Pancreas (tissue), 10 donors: Measurements from ENCODE around the gene ZC3H10. TPM values are rescaled to one million over a fixed set of nuclear protein-coding genes. Genes with fewer than 3 reads are reported as not detected.

ENCODE experiments used
- ATAC-seq, 4 donors: fragments of 200-7000 bp; cut with Tn5 transposase; one replicate each; pipeline versions ENCODE4 v1.8.0 to v1.9.1; 2020; ENCODE audit warnings: mild to moderate bottlenecking in 4 of 4, moderate library complexity in 4 of 4
- DNase-seq, 6 donors: peaks; one replicate each; pipeline ENCODE4 v3.0.0-alpha.2; 2020
- FAIRE-seq: peaks from 2 replicates; lab custom pipeline; 2012; peaks lifted over from hg19 to GRCh38; lab: Jason Lieb, UNC
- H3K27ac ChIP-seq, 4 donors: fragments of 200-600 bp; sonication (generic); 1 replicate in 3 of 4; 2 replicates in 1 of 4; pipeline versions ENCODE4 v1.5.0 to v1.8.0; 2020
- H3K27me3 ChIP-seq, 4 donors: fragments of 200-600 bp; one replicate each; pipeline ENCODE4 v1.8.0; 2021
- H3K36me3 ChIP-seq, 3 donors: fragments of 200-600 bp; sonication (generic) in 1 of 3; one replicate each; pipeline versions ENCODE4 v1.5.0 to v1.8.0; 2020 to 2021
- H3K4me1 ChIP-seq, 3 donors: fragments of 200-600 bp; one replicate each; pipeline ENCODE4 v1.8.0; 2021
- H3K4me3 ChIP-seq, 4 donors: fragments of 200-600 bp; sonication (generic) in 2 of 4; one replicate each; pipeline versions ENCODE4 v1.5.0 to v1.8.0; 2020 to 2021
- H3K9me3 ChIP-seq, 4 donors: fragments of 200-600 bp; one replicate each; pipeline ENCODE4 v1.8.0; 2021
- WGBS, 2 donors: extraction: QIAGEN DNeasy Blood & Tissue Kit; methylation state at CpG; one replicate each; pipeline ENCODE4 v1.1.7; 2013; 5-methylcytosine and 5-hydroxymethylcytosine counted together
- intact Hi-C, 3 donors: fragments of 100-400 bp; cut with DNase I; formaldehyde crosslinking; loops; one replicate each; pipeline versions ENCODE4 v1.11.1 to v1.14.2; 2022
- polyA plus RNA-seq, 2 donors: library from polyadenylated mRNA; stranded (reverse); fragments of 200-250 nt; gene quantifications; one replicate each; pipeline ENCODE4 v1.2.3, GENCODE V29; 2013
- total RNA-seq, 6 donors: library from RNA; stranded (reverse); fragmentation: NEBNext Ultra II Directional in 4 of 6; extraction: Animal tissue kit (Norgen Biotek cat#: 25700) in 4 of 6; gene quantifications; one replicate each; pipeline versions ENCODE4 v1.2.1 to v1.2.4, GENCODE V29; 2021 to 2023
- TF ChIP-seq, protein P1 (sequence below), 4 donors: fragments of 200-600 bp; sonication (generic) in 3 of 4; IDR thresholded peaks; one replicate each; pipeline versions ENCODE4 v1.5.0 to v1.8.0; 2021; ENCODE audit warnings: antibody characterized with exemption in 4 of 4
- donor health status: healthy with polysubstance abuse.
- donor health status: DM: no; HTN: no; CAD: no; lungs with moderate emphysema.
- donor health status: DM: no; HTN: no; CAD: no.
- donor health status: control.
- donor health status: control.
- donor health status: Bipolar disorder and iron deficiency.
- donor health status: DM: yes; HTN: yes; CAD: no.
- donor health status: DM: no; HTN: no; CAD: no.
- donor health status: DM: no; HTN: no; CAD: no.
- donor health status: DM: yes; HTN: yes; CAD: no.

Gene ZC3H10
- total and polyA plus RNA-seq, 8 donors: 1.9 to 4.1 (median 3.1) TPM

DNA sequence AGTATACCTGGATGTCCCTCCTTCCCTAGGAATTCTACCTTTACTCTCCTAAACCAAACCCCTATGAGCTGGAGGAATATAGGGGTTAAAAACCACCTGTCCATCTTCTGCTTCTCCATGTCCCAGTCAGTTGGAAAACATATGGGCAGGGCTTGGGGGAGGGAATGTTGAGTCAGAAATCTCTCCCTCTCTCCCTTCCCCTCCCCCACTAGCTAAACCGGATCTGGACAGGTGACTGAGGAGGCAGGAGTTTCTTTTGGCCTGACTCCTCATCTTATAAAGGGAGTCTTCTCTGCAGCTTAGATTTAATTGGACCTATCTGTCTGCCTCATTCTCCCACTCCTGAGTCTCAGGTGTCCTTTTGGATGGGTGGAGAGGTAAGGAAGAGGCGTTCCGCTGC lies 32.0 kb upstream of the ZC3H10 start:
- TF ChIP-seq, protein P1, sequence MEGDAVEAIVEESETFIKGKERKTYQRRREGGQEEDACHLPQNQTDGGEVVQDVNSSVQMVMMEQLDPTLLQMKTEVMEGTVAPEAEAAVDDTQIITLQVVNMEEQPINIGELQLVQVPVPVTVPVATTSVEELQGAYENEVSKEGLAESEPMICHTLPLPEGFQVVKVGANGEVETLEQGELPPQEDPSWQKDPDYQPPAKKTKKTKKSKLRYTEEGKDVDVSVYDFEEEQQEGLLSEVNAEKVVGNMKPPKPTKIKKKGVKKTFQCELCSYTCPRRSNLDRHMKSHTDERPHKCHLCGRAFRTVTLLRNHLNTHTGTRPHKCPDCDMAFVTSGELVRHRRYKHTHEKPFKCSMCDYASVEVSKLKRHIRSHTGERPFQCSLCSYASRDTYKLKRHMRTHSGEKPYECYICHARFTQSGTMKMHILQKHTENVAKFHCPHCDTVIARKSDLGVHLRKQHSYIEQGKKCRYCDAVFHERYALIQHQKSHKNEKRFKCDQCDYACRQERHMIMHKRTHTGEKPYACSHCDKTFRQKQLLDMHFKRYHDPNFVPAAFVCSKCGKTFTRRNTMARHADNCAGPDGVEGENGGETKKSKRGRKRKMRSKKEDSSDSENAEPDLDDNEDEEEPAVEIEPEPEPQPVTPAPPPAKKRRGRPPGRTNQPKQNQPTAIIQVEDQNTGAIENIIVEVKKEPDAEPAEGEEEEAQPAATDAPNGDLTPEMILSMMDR (IDR thresholded peaks at IDR 0.05): no peak
- Histone ChIP-seq H3K27ac (peak overlapping the region in 2 of 4 donors; percentile 10 to 36), H3K4me3 (no peak overlapping the region), H3K27me3 (no peaks in the 10 kb centered on the region), H3K4me1 (peaks cover 20 to 31% (median 30%) of the 10 kb centered on the region in 3 donors), H3K9me3 (no peaks in the 10 kb centered on the region), H3K36me3 (peaks cover 0 to 38% (median 0%) of the 10 kb centered on the region in 3 donors)
- DNase-seq (peak in 4 of 6 donors; percentile 51 to 79 (median 71)), FAIRE-seq (no peak), ATAC-seq (peak; percentile 14 to 38 (median 29))
- intact Hi-C loops: no loop called here
- WGBS, 2 donors: 56 to 57% methylated on average over 3 of the region's 3 CpGs

DNA sequence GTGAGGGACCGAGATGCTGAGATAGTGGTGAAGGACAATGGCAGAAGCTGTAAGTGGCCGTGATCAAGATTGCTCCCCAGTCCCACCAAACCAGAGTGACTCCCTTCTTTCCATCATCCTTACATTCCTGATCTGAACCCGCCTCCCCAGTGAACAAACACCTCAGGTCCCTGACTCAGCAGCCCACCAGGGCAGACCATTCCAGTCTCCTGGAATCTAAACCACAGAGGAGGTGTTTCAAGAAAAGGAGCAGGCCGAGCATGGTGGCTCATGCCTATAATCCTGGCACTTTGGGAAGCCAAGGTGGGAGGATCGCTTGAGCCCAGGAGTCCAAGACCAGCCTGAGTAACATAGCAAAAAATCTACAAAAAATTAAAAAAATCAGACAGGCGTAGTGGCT lies 31.5 kb upstream of the ZC3H10 start:
- TF ChIP-seq, protein P1 (IDR thresholded peaks at IDR 0.05): no peak
- FAIRE-seq (no peak), ATAC-seq (no peak), DNase-seq (no peak)
- H3K4me3 ChIP-seq: no peak overlapping the region
- H3K27ac ChIP-seq: peak overlapping the region in 2 of 4 donors; percentile 10 to 36
- H3K27me3 ChIP-seq: no peaks in the 10 kb centered on the region
- 65 to 67% methylated on average over 6 of the region's 6 CpGs for WGBS, 2 donors
- peaks cover 0 to 38% (median 0%) of the 10 kb centered on the region in 3 donors for H3K36me3 ChIP-seq
- no peaks in the 10 kb centered on the region for H3K9me3 ChIP-seq
- intact Hi-C loops: no loop called here
- peaks cover 20 to 31% (median 30%) of the 10 kb centered on the region in 3 donors for H3K4me1 ChIP-seq

DNA sequence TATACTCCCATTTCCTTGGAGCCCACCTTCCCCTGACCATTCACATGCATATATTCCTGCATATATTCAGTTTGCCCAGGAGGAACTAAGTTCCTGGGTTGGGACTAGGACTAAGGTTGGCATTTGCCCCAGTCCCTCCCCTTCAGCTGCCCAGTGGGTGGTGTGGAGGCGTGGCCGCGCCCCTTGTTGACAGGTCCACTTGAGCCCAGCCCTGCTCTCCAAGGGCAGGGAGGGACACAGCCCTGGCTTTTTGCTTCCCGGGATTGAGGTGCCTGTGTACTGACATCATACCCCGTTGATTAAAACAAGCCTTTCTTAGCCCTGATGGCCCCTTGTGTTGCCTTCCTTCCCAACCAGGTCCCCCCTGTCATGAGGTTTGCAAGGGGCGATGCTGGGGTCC lies 30.8 kb upstream of the ZC3H10 start:
- H3K27me3 ChIP-seq: no peaks in the 10 kb centered on the region
- peaks cover 20 to 31% (median 30%) of the 10 kb centered on the region in 3 donors for H3K4me1 ChIP-seq
- WGBS, 2 donors: 17 to 32% methylated on average over 6 of the region's 6 CpGs
- intact Hi-C loops: no loop called here
- H3K27ac ChIP-seq: peak overlapping the region in 2 of 4 donors; percentile 55 to 63
- TF ChIP-seq, protein P1 (IDR thresholded peaks at IDR 0.05): no peak
- FAIRE-seq: no peak
- peaks cover 0 to 38% (median 0%) of the 10 kb centered on the region in 3 donors for H3K36me3 ChIP-seq
- no peaks in the 10 kb centered on the region for H3K9me3 ChIP-seq
- peak; percentile 91 to 95 (median 94) for ATAC-seq
- H3K4me3 ChIP-seq: no peak overlapping the region
- peak; percentile 87 to 96 (median 94) for DNase-seq

DNA sequence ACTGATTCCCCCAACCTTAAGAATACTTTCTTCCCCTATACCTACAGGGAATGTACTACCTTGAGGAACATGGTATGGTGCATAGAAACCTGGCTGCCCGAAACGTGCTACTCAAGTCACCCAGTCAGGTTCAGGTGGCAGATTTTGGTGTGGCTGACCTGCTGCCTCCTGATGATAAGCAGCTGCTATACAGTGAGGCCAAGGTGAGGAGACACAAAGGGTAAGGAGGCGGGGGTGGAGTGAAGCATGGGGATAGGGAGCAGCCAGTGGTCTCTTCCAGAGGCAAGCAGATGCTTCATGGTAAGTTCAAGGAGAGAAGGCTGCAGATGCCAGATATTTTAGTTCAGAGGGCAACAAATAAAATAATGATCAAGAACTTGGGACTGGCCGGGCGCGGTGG lies 20.3 kb upstream of the ZC3H10 start:
- WGBS, 2 donors: 84 to 87% methylated on average over 6 of the region's 6 CpGs
- FAIRE-seq (no peak), DNase-seq (no peak), ATAC-seq (no peak)
- no peak overlapping the region for H3K27ac ChIP-seq
- no peaks in the 10 kb centered on the region for H3K4me1 ChIP-seq
- no peaks in the 10 kb centered on the region for H3K9me3 ChIP-seq
- TF ChIP-seq, protein P1 (IDR thresholded peaks at IDR 0.05): no peak
- H3K4me3 ChIP-seq: no peak overlapping the region
- no peaks in the 10 kb centered on the region for H3K27me3 ChIP-seq
- H3K36me3 ChIP-seq: peaks cover 0 to 92% (median 17%) of the 10 kb centered on the region in 3 donors
- intact Hi-C loops: no loop called here

DNA sequence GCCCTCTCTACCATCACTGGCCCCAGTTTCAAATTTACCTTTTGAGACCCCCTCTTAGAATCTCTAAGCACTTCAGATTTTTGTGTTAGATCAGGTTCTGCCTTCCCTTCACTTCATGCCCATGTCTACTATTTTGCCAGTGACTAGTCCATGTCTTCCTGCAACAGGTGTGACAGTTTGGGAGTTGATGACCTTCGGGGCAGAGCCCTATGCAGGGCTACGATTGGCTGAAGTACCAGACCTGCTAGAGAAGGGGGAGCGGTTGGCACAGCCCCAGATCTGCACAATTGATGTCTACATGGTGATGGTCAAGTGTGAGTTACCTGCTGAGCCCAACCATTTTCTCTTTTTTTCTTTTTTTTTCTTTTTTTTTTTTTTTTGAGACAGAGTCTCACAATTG lies 19.5 kb upstream of the ZC3H10 start:
- Histone ChIP-seq H3K36me3 (peaks cover 0 to 84% (median 15%) of the 10 kb centered on the region in 3 donors), H3K27me3 (no peaks in the 10 kb centered on the region), H3K27ac (no peak overlapping the region), H3K4me3 (no peak overlapping the region), H3K9me3 (no peaks in the 10 kb centered on the region), H3K4me1 (peaks cover 0 to 5% (median 4%) of the 10 kb centered on the region in 3 donors)
- intact Hi-C loops: no loop called here
- FAIRE-seq: no peak
- DNase-seq: no peak
- ATAC-seq: no peak
- 82 to 83% methylated on average over 3 of the region's 3 CpGs for WGBS, 2 donors
- TF ChIP-seq, protein P1 (IDR thresholded peaks at IDR 0.05): no peak
